ENCODE data around the gene MRPS10. TPM values are rescaled to one million over a fixed set of nuclear protein-coding genes. Genes with fewer than 3 reads are reported as not detected.

MRPS10 gene
- polyA plus RNA-seq (ENCODE audit: insufficient read length in 3 of 3): 10 to 100 TPM; 29.8 to 33.2 (median 32.1) TPM

GRCh38 chr6:42217519-42218367, at the start of gene MRPS10:
TSS of gene MRPS10 (minus strand) at chr6:42217861. CDS start at chr6:42217849, 12 bp downstream.
- peak; percentile 78 to 93 (median 86) for DNase-seq (ENCODE audit: low read depth in 3 of 3, low spot score in 2 of 3)

- no peak for DNase-seq (ENCODE audit: low read depth in 3 of 3, low spot score in 2 of 3)
Observed at GRCh38 chr6:42266538-42266937, 48.9 kb upstream of the MRPS10 start.

- DNase-seq (ENCODE audit: low read depth in 3 of 3, low spot score in 2 of 3): no peak
Observed at GRCh38 chr6:42264852-42265390, 47.3 kb upstream of the MRPS10 start.

- DNase-seq (ENCODE audit: low read depth in 3 of 3, low spot score in 2 of 3): no peak
Observed at GRCh38 chr6:42264162-42264851, 46.6 kb upstream of the MRPS10 start.

- no peak for DNase-seq (ENCODE audit: low read depth in 3 of 3, low spot score in 2 of 3)
Observed at GRCh38 chr6:42263165-42263728, 45.6 kb upstream of the MRPS10 start.

GRCh38 chr6:42260972-42261371, 43.3 kb upstream of the MRPS10 start:
- no peak for DNase-seq (ENCODE audit: low read depth in 3 of 3, low spot score in 2 of 3)

- no peak for DNase-seq (ENCODE audit: low read depth in 3 of 3, low spot score in 2 of 3)
Observed at GRCh38 chr6:42260396-42260888, 42.8 kb upstream of the MRPS10 start.

- DNase-seq (ENCODE audit: low read depth in 3 of 3, low spot score in 2 of 3): no peak
Observed at GRCh38 chr6:42259841-42260395, 42.3 kb upstream of the MRPS10 start.

- no peak for DNase-seq (ENCODE audit: low read depth in 3 of 3, low spot score in 2 of 3)
Observed at GRCh38 chr6:42259286-42259685, 41.6 kb upstream of the MRPS10 start.

GRCh38 chr6:42257614-42258013, 40.0 kb upstream of the MRPS10 start:
- no peak for DNase-seq (ENCODE audit: low read depth in 3 of 3, low spot score in 2 of 3)

GRCh38 chr6:42257063-42257462, 39.4 kb upstream of the MRPS10 start:
- no peak for DNase-seq (ENCODE audit: low read depth in 3 of 3, low spot score in 2 of 3)

- no peak for DNase-seq (ENCODE audit: low read depth in 3 of 3, low spot score in 2 of 3)
Observed at GRCh38 chr6:42255050-42255449, 37.4 kb upstream of the MRPS10 start.

- DNase-seq (ENCODE audit: low read depth in 3 of 3, low spot score in 2 of 3): no peak
Observed at GRCh38 chr6:42254505-42254904, 36.8 kb upstream of the MRPS10 start.

- no peak for DNase-seq (ENCODE audit: low read depth in 3 of 3, low spot score in 2 of 3)
Observed at GRCh38 chr6:42251911-42252637, 34.4 kb upstream of the MRPS10 start.

- no peak for DNase-seq (ENCODE audit: low read depth in 3 of 3, low spot score in 2 of 3)
Observed at GRCh38 chr6:42251500-42251899, 33.8 kb upstream of the MRPS10 start.

- DNase-seq (ENCODE audit: low read depth in 3 of 3, low spot score in 2 of 3): no peak
Observed at GRCh38 chr6:42250274-42250931, 32.7 kb upstream of the MRPS10 start.

GRCh38 chr6:42249279-42249678, 31.6 kb upstream of the MRPS10 start:
- no peak for DNase-seq (ENCODE audit: low read depth in 3 of 3, low spot score in 2 of 3)

- no peak for DNase-seq (ENCODE audit: low read depth in 3 of 3, low spot score in 2 of 3)
Observed at GRCh38 chr6:42243046-42243445, 25.4 kb upstream of the MRPS10 start.

- no peak for DNase-seq (ENCODE audit: low read depth in 3 of 3, low spot score in 2 of 3)
Observed at GRCh38 chr6:42241915-42242314, 24.3 kb upstream of the MRPS10 start.
